HCT116 (cell line): ENCODE measurements around the gene CFAP46. TPM values are rescaled to one million over a fixed set of nuclear protein-coding genes. Genes with fewer than 3 reads are reported as not detected.

Experiments used
- ATAC-seq: fragments of 200-7000 bp; cut with Tn5 transposase; 2 replicates; pipeline ENCODE4 v1.9.1; 2020; ENCODE audit warnings: mild to moderate bottlenecking, moderate library complexity
- BruUV-seq: library from RNA; stranded (reverse); fragments of 400-500 nt; replicated peaks from 2 replicates; lab custom pipeline; 2021; lab: Mats Ljungman, UMichigan
- CTCF ChIA-PET: fragments of 300-600 bp; sonication (Branson Sonifier 250); formaldehyde crosslinking; loops from one replicate; lab custom pipeline; 2021; ENCODE audit warnings: antibody characterized with exemption; lab: Charles Lee
- POLR2A ChIA-PET: fragments of 300-600, 350-600 bp; sonication (Branson Sonifier 250); formaldehyde crosslinking; loops from one replicate; lab custom pipeline; 2021; ENCODE audit warnings: antibody characterized with exemption; lab: Charles Lee
- RAD21 ChIA-PET, 2 experiments: fragments of 300-600 bp; sonication (Branson Sonifier 250); formaldehyde crosslinking; loops; one replicate each; lab custom pipeline; 2023; ENCODE audit warnings: low total read pairs in 2 of 2; ENCODE audit not compliant: uncharacterized antibody in 2 of 2, unreplicated experiment in 2 of 2, low non-redundant PET in 1 of 2; lab: Charles Lee
- DNase-seq: peaks from one replicate; pipeline ENCODE4 v3.0.0-alpha.2; 2010; ENCODE audit warnings: low read depth, low spot score
- H2AFZ ChIP-seq: fragments of 200-600 bp; shearing (Covaris generic), sonication (generic); 2 replicates; pipeline ENCODE4 v1.6.1; 2017; ENCODE audit warnings: low read depth, mixed run types, mixed read lengths, antibody characterized with exemption, low read length; ENCODE audit not compliant: poor library complexity, severe bottlenecking
- H3K27ac ChIP-seq: 2 replicates; pipeline ENCODE4 v1.5.1; 2012; ENCODE audit warnings: low read depth, low read length
- H3K27me3 ChIP-seq: fragments of 200-600 bp; sonication (generic); 2 replicates; pipeline ENCODE4 v1.6.1; 2016; ENCODE audit warnings: mixed run types, low read length, mixed read lengths; ENCODE audit not compliant: insufficient read depth
- H3K36me3 ChIP-seq, 2 experiments: fragments of 200-500 bp in 1 of 2; fragments of 200-600 bp in 1 of 2; sonication (Bioruptor generic) in 1 of 2; sonication (generic) in 1 of 2; 2 replicates each; pipeline versions ENCODE4 v1.5.1 to v1.6.1; 2014 to 2016; ENCODE audit warnings: low read length in 2 of 2, inconsistent platforms in 1 of 2, mixed read lengths in 1 of 2, mixed run types in 1 of 2; ENCODE audit not compliant: insufficient read depth in 2 of 2, control insufficient read depth in 1 of 2
- H3K4me1 ChIP-seq, 2 experiments: fragments of 200-600 bp in 1 of 2; sonication (generic) in 1 of 2; 2 replicates each; pipeline versions ENCODE4 v1.5.1 to v1.6.1; 2012 to 2017; ENCODE audit warnings: low read length in 2 of 2, inconsistent platforms in 1 of 2, mild to moderate bottlenecking in 1 of 2, mixed read lengths in 1 of 2, mixed run types in 1 of 2, moderate library complexity in 1 of 2; ENCODE audit not compliant: insufficient read depth in 2 of 2, control insufficient read depth in 1 of 2
- H3K4me2 ChIP-seq: fragments of 200-600 bp; sonication (generic); 2 replicates; pipeline ENCODE4 v1.6.1; 2017; ENCODE audit warnings: mixed run types, low read length, mixed read lengths
- H3K4me3 ChIP-seq, 2 experiments: fragments of 200-600 bp in 1 of 2; sonication (generic) in 1 of 2; replicated peaks in 1 of 2; 2 replicates each; pipeline ENCODE4 v1.5.1; 2011 to 2016; ENCODE audit warnings: low read length in 2 of 2, control low read depth in 1 of 2, low read depth in 1 of 2, mild to moderate bottlenecking in 1 of 2, mixed read lengths in 1 of 2, mixed run types in 1 of 2
- H3K79me2 ChIP-seq: fragments of 200-600 bp; sonication (generic); 2 replicates; pipeline ENCODE4 v1.6.1; 2017; ENCODE audit warnings: mild to moderate bottlenecking, mixed run types, low read length, moderate library complexity, mixed read lengths; ENCODE audit not compliant: insufficient read depth
- H3K9ac ChIP-seq: fragments of 200-600 bp; sonication (generic); 2 replicates; pipeline ENCODE4 v1.6.1; 2016; ENCODE audit warnings: low read length, mixed read lengths
- H3K9me2 ChIP-seq: fragments of 200-600 bp; sonication (generic), shearing (Covaris generic); 2 replicates; pipeline ENCODE4 v1.6.1; 2017; ENCODE audit warnings: mixed run types, mild to moderate bottlenecking, moderate library complexity; ENCODE audit not compliant: insufficient read depth
- H3K9me3 ChIP-seq, 2 experiments: fragments of 200-500 bp in 1 of 2; fragments of 200-600 bp in 1 of 2; sonication (Bioruptor generic) in 1 of 2; sonication (generic) in 1 of 2; 2 replicates each; pipeline ENCODE4 v1.6.1; 2014 to 2017; ENCODE audit warnings: low read length in 2 of 2, mixed read lengths in 2 of 2, inconsistent platforms in 1 of 2, low read depth in 1 of 2, mild to moderate bottlenecking in 1 of 2, mixed run types in 1 of 2, moderate library complexity in 1 of 2; ENCODE audit not compliant: control insufficient read depth in 1 of 2, insufficient read depth in 1 of 2
- H4K20me1 ChIP-seq: fragments of 200-600 bp; sonication (generic), shearing (Covaris generic); 2 replicates; pipeline ENCODE4 v1.6.1; 2017; ENCODE audit warnings: mixed run types, mild to moderate bottlenecking, moderate library complexity; ENCODE audit not compliant: insufficient read depth
- CBX3 ChIP-seq: IDR thresholded peaks from 2 replicates; pipeline ENCODE4 v1.6.1; 2012; ENCODE audit warnings: low read depth
- EGR1 ChIP-seq: IDR thresholded peaks from 2 replicates; pipeline ENCODE4 v1.6.1; 2012; ENCODE audit warnings: low read depth
- ELF1 ChIP-seq: IDR thresholded peaks from 2 replicates; pipeline ENCODE4 v1.6.1; 2012; ENCODE audit warnings: low read depth, borderline replicate concordance
- EZH2 ChIP-seq: fragments of 200-600 bp; sonication (generic); IDR thresholded peaks from 2 replicates; pipeline ENCODE4 v1.6.1; 2017; ENCODE audit warnings: antibody characterized with exemption, mixed run types
- EZH2phosphoT487 ChIP-seq: fragments of 200-600 bp; IDR thresholded peaks from 2 replicates; pipeline ENCODE4 v1.6.1; 2018; ENCODE audit warnings: antibody characterized with exemption, borderline replicate concordance
- FOSL1 ChIP-seq: IDR thresholded peaks from 2 replicates; pipeline ENCODE4 v1.6.1; 2012; ENCODE audit warnings: low read depth
- POLR2A ChIP-seq: IDR thresholded peaks from 2 replicates; pipeline ENCODE4 v1.7.0; 2011; ENCODE audit warnings: borderline replicate concordance; ENCODE audit not compliant: insufficient read depth, insufficient read length; ENCODE audit errors: extremely low read depth
- POLR2AphosphoS5 ChIP-seq: IDR thresholded peaks from 2 replicates; pipeline ENCODE4 v1.6.1; 2011; ENCODE audit warnings: mild to moderate bottlenecking, low read depth, low read length, moderate library complexity
- RAD21 ChIP-seq: IDR thresholded peaks from 2 replicates; pipeline ENCODE4 v1.6.1; 2012; ENCODE audit warnings: low read depth, mild to moderate bottlenecking
- SIN3A ChIP-seq: IDR thresholded peaks from 2 replicates; pipeline ENCODE4 v1.6.1; 2012; ENCODE audit warnings: low read depth
- SP1 ChIP-seq: IDR thresholded peaks from 2 replicates; pipeline ENCODE4 v1.6.1; 2012; ENCODE audit warnings: low read depth
- ZFX ChIP-seq: fragments of 450-650 bp; IDR thresholded peaks from 2 replicates; pipeline ENCODE4 v1.6.1; 2017
- ZNF274 ChIP-seq: fragments of 200-500 bp; sonication (Bioruptor generic); IDR thresholded peaks from 2 replicates; pipeline ENCODE4 v1.6.1; 2014; ENCODE audit warnings: mild to moderate bottlenecking, low read depth, low read length, inconsistent platforms
- intact Hi-C: fragments of 100-400 bp; cut with micrococcal nuclease; formaldehyde crosslinking; loops from 2 replicates; pipeline ENCODE4 v1.10.0; 2022
- total RNA-seq: library from RNA; stranded (reverse); gene quantifications from one replicate; pipeline ENCODE4 v1.2.1, GENCODE V29; 2021; ENCODE audit not compliant: unreplicated experiment
- TF ChIP-seq, protein P1 (sequence below): IDR thresholded peaks from 2 replicates; pipeline ENCODE4 v1.6.1; 2012
- TF ChIP-seq, protein P2 (sequence below), 3 experiments: fragments of 200-600 bp in 1 of 3; sonication (generic) in 1 of 3; IDR thresholded peaks in 2 of 3; conservative IDR thresholded peaks in 1 of 3; 2 replicates each; pipeline ENCODE4 v1.5.1; 2012 to 2017; ENCODE audit warnings: low read depth in 2 of 3, low read length in 2 of 3, antibody characterized with exemption in 1 of 3, borderline replicate concordance in 1 of 3, control low read depth in 1 of 3, mild to moderate bottlenecking in 1 of 3, mixed read lengths in 1 of 3, mixed run types in 1 of 3, moderate library complexity in 1 of 3; ENCODE audit not compliant: insufficient read depth in 1 of 3

CFAP46 gene
- total RNA-seq, 1 experiment from 2014 or later = 1.4 TPM

DNA sequence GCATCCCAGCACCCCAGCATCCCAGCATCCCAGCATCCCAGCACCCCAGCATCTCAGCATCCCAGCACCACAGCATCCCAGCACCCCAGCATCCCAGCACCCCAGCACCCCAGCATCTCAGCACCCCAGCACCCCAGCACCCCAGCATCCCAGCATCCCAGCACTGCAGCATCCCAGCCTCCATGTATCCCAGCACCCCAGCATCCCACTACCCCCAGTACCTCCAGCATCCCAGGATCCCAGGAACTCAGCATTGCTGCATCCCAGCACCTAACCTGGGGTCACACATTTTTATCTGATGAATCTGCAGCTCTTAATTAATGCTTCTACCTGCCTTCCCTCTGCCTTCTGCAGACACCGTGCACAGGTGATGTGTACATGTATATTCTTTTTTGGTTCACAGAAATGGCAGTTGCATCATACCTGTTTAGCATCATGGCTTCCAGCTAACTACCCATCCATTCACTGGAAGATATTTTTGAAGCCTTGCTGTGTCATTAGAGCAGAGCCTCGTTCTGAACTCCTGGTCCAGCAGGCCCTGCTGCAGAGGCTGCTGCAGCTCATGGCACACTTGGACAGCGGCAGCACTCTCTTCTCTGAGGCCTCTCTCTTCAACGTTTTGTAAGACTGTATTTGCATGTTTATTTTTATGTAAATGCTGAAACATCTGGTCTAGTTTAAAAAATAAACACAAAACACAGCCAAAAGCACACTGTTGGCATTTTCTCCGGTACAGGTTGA is 4.6 kb upstream of the CFAP46 start:
- ChIA-PET CTCF (no interaction called here), POLR2A (no interaction called here)
- H3K4me2 ChIP-seq = no peak overlapping the region
- H3K36me3 ChIP-seq = no peaks in the 10 kb centered on the region
- H4K20me1 ChIP-seq = no peaks in the 10 kb centered on the region
- ATAC-seq = no peak
- 0 out of 2 replicates have a peak, but pooled peaks cover 6% of the 10 kb centered on the region for H3K27me3 ChIP-seq
- H3K9me3 ChIP-seq = no peaks in the 10 kb centered on the region
- BruUV-seq = no TSS peak
- no peak overlapping the region for H3K4me3 ChIP-seq
- intact Hi-C loops = no loop called here
- TF ChIP-seq CBX3 (no peak), ELF1 (no peak), ZNF274 (no peak), EZH2 (no peak), SP1 (no peak)
- TF ChIP-seq, all 23 proteins: peak for 0
- Histone ChIP-seq H3K79me2 (no peaks in the 10 kb centered on the region), H3K9ac (no peak overlapping the region), H3K9me2 (no peaks in the 10 kb centered on the region), H3K4me1 (peaks cover 0 to 3% of the 10 kb centered on the region in 2 experiments; a peak in 1 of 4 replicates), H2AFZ (no peak overlapping the region), H3K27ac (no peak overlapping the region)
- RAD21 ChIA-PET = no interaction called here
- DNase-seq = no peak

DNA sequence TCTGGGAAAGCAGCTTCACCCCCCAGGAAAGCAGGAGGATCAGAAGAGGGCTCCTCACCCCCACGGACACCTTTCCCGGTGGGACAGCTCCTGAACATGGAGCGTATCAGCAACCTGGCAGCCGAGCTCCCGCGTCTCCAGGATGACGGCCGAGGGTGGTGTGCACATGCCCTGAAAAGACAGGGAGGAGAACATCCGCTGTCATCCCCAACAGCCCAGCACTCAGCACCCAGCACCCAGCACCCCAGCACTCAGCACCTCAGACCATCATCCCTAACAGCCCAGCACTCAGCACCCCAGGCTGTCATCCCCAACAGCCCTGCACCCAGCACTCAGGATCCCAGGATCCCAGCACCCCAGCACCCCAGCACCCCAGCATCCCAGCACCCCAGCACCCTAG is 3.9 kb upstream of the CFAP46 start:
- H4K20me1 ChIP-seq = no peaks in the 10 kb centered on the region
- TF ChIP-seq POLR2A (no peak), ZFX (no peak), EZH2phosphoT487 (no peak), EGR1 (no peak), FOSL1 (no peak), RAD21 (no peak), SIN3A (no peak), POLR2AphosphoS5 (no peak), SP1 (no peak)
- TF ChIP-seq, protein P1, sequence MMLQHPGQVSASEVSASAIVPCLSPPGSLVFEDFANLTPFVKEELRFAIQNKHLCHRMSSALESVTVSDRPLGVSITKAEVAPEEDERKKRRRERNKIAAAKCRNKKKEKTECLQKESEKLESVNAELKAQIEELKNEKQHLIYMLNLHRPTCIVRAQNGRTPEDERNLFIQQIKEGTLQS = no peak
- TF ChIP-seq, protein P2, sequence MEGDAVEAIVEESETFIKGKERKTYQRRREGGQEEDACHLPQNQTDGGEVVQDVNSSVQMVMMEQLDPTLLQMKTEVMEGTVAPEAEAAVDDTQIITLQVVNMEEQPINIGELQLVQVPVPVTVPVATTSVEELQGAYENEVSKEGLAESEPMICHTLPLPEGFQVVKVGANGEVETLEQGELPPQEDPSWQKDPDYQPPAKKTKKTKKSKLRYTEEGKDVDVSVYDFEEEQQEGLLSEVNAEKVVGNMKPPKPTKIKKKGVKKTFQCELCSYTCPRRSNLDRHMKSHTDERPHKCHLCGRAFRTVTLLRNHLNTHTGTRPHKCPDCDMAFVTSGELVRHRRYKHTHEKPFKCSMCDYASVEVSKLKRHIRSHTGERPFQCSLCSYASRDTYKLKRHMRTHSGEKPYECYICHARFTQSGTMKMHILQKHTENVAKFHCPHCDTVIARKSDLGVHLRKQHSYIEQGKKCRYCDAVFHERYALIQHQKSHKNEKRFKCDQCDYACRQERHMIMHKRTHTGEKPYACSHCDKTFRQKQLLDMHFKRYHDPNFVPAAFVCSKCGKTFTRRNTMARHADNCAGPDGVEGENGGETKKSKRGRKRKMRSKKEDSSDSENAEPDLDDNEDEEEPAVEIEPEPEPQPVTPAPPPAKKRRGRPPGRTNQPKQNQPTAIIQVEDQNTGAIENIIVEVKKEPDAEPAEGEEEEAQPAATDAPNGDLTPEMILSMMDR (IDR thresholded peaks at IDR 0.05 in 2 of 3, conservative IDR thresholded peaks at IDR 0.05 in 1 of 3; ENCODE audit: borderline replicate concordance in 1 of 3, insufficient read depth in 1 of 3, low read depth in 2 of 3, low read length in 2 of 3) = no peak
- no peak overlapping the region for H3K4me3 ChIP-seq
- H3K9ac ChIP-seq = no peak overlapping the region
- RAD21 ChIA-PET = no interaction called here
- H3K9me3 ChIP-seq = no peaks in the 10 kb centered on the region
- no TSS peak for BruUV-seq
- no peaks in the 10 kb centered on the region for H3K9me2 ChIP-seq
- no peak for ATAC-seq
- no peak overlapping the region for H2AFZ ChIP-seq
- H3K27ac ChIP-seq = no peak overlapping the region
- CTCF ChIA-PET = no interaction called here
- intact Hi-C loops = no loop called here
- H3K4me1 ChIP-seq = peaks cover 0 to 7% of the 10 kb centered on the region in 2 experiments; a peak in 1 of 4 replicates
- H3K79me2 ChIP-seq = no peaks in the 10 kb centered on the region
- POLR2A ChIA-PET = no interaction called here
- H3K4me2 ChIP-seq = no peak overlapping the region
- no peaks in the 10 kb centered on the region for H3K36me3 ChIP-seq
- no peak for DNase-seq
- H3K27me3 ChIP-seq = 0 out of 2 replicates have a peak, but pooled peaks cover 6% of the 10 kb centered on the region
